Liver (tissue), 3 donors: ENCODE data around the gene PPAN.

Source experiments
- GABPA ChIP-seq, 2 donors: IDR thresholded peaks in 1 of 2; conservative IDR thresholded peaks in 1 of 2; 2 replicates each; pipeline ENCODE4 v1.6.1; 2016; ENCODE audit warnings: antibody characterized with exemption in 2 of 2, mild to moderate bottlenecking in 1 of 2, moderate library complexity in 1 of 2
- HNF4A ChIP-seq, 2 donors: conservative IDR thresholded peaks; 2 replicates each; pipeline ENCODE4 v1.6.1; 2016; ENCODE audit warnings: antibody characterized with exemption in 2 of 2, mild to moderate bottlenecking in 2 of 2
- JUND ChIP-seq, 2 donors: IDR thresholded peaks; 2 replicates each; pipeline ENCODE4 v1.6.1; 2016; ENCODE audit warnings: antibody characterized with exemption in 2 of 2
- NR2F2 ChIP-seq: IDR thresholded peaks from 2 replicates; pipeline ENCODE4 v1.6.1; 2016; ENCODE audit warnings: antibody characterized with exemption
- RXRA ChIP-seq, 2 donors: IDR thresholded peaks; 2 replicates each; pipeline ENCODE4 v1.6.1; 2017 to 2018; ENCODE audit warnings: antibody characterized with exemption in 2 of 2, mild to moderate bottlenecking in 1 of 2
- SP1 ChIP-seq: IDR thresholded peaks from 2 replicates; pipeline ENCODE4 v1.6.1; 2018; ENCODE audit warnings: antibody characterized with exemption, mild to moderate bottlenecking
- TF ChIP-seq, protein P1 (sequence below): fragments of 150-350 bp; IDR thresholded peaks from 2 replicates; pipeline ENCODE4 v1.5.1; 2017; ENCODE audit warnings: improper control_type of control experiment, low read depth, low read length; ENCODE audit not compliant: missing input control
- TF ChIP-seq, protein P2 (sequence below): IDR thresholded peaks from 2 replicates; pipeline ENCODE4 v1.6.1; 2016; ENCODE audit warnings: antibody characterized with exemption, mild to moderate bottlenecking
- TF ChIP-seq, protein P3 (sequence below): IDR thresholded peaks from 2 replicates; pipeline ENCODE4 v1.6.1; 2016; ENCODE audit warnings: antibody characterized with exemption
- TF ChIP-seq, protein P4 (sequence below): IDR thresholded peaks from 2 replicates; pipeline ENCODE4 v1.6.1; 2016; ENCODE audit warnings: antibody characterized with exemption
- donor health status: healthy.
- donor health status: healthy.

DNA sequence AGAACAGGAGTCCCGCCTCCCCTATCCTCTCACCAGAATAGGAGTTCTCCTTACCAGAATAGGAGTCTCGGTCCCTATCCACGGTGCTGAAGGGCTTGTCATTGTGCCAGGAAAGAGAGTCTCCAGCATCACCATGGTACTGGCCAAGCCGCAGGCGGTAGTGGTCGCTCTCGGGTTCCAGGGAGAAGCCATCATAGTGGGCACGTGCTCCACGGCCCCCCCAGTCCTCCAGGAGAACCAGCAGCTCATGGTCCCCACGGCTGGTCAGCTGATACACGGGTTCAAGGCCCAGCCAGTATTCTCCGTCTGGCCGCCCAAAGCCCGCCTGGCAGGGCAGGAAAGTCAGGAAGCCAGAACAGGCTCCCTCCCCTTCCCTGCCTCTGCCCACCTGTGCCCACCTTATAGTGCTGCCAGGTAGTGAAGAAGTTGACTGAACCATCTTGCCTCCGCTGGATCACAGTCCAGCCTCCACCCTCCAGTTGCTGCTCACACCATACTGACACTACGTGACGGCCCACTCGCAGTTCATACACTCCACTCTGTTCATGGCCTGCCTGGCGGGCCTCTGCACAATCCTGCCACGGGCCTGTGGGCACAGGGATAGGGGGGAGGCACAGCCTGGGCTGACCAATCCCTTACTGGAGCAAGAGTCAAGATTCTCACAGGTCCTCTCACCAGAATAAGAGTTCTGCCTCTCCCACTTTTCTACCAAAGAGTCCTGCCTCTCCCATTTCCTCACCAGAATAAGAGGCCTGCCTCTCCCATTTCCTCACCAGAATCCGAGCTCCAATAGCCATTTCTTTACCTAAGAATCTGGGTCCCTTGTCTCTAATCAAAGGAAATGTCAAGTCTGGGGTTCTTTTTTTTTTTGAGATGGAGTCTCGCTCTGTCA, 12.6 kb upstream of the PPAN start:
- TF ChIP-seq, protein P1, sequence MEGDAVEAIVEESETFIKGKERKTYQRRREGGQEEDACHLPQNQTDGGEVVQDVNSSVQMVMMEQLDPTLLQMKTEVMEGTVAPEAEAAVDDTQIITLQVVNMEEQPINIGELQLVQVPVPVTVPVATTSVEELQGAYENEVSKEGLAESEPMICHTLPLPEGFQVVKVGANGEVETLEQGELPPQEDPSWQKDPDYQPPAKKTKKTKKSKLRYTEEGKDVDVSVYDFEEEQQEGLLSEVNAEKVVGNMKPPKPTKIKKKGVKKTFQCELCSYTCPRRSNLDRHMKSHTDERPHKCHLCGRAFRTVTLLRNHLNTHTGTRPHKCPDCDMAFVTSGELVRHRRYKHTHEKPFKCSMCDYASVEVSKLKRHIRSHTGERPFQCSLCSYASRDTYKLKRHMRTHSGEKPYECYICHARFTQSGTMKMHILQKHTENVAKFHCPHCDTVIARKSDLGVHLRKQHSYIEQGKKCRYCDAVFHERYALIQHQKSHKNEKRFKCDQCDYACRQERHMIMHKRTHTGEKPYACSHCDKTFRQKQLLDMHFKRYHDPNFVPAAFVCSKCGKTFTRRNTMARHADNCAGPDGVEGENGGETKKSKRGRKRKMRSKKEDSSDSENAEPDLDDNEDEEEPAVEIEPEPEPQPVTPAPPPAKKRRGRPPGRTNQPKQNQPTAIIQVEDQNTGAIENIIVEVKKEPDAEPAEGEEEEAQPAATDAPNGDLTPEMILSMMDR, result no peak
- no peak for TF ChIP-seq HNF4A (conservative IDR thresholded peaks at IDR 0.05)
- TF ChIP-seq RXRA (IDR thresholded peaks at IDR 0.05), result no peak
- TF ChIP-seq NR2F2, result no peak
- no peak for TF ChIP-seq JUND (IDR thresholded peaks at IDR 0.05)
- TF ChIP-seq, protein P2, sequence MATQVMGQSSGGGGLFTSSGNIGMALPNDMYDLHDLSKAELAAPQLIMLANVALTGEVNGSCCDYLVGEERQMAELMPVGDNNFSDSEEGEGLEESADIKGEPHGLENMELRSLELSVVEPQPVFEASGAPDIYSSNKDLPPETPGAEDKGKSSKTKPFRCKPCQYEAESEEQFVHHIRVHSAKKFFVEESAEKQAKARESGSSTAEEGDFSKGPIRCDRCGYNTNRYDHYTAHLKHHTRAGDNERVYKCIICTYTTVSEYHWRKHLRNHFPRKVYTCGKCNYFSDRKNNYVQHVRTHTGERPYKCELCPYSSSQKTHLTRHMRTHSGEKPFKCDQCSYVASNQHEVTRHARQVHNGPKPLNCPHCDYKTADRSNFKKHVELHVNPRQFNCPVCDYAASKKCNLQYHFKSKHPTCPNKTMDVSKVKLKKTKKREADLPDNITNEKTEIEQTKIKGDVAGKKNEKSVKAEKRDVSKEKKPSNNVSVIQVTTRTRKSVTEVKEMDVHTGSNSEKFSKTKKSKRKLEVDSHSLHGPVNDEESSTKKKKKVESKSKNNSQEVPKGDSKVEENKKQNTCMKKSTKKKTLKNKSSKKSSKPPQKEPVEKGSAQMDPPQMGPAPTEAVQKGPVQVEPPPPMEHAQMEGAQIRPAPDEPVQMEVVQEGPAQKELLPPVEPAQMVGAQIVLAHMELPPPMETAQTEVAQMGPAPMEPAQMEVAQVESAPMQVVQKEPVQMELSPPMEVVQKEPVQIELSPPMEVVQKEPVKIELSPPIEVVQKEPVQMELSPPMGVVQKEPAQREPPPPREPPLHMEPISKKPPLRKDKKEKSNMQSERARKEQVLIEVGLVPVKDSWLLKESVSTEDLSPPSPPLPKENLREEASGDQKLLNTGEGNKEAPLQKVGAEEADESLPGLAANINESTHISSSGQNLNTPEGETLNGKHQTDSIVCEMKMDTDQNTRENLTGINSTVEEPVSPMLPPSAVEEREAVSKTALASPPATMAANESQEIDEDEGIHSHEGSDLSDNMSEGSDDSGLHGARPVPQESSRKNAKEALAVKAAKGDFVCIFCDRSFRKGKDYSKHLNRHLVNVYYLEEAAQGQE, result peak; percentile 97
- TF ChIP-seq, protein P3, sequence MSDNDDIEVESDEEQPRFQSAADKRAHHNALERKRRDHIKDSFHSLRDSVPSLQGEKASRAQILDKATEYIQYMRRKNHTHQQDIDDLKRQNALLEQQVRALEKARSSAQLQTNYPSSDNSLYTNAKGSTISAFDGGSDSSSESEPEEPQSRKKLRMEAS, result no peak
- TF ChIP-seq, protein P4, sequence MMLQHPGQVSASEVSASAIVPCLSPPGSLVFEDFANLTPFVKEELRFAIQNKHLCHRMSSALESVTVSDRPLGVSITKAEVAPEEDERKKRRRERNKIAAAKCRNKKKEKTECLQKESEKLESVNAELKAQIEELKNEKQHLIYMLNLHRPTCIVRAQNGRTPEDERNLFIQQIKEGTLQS, result no peak
- no peak for TF ChIP-seq SP1
- no peak for TF ChIP-seq GABPA (IDR thresholded peaks at IDR 0.05 in 1 of 2, conservative IDR thresholded peaks at IDR 0.05 in 1 of 2)
